OCI-LY3 (cell line): Measurements from ENCODE around the gene CIAO2B.

ENCODE experiments used
- H2AFZ ChIP-seq: fragments of 200-600, 300-600 bp; shearing (Covaris generic); 2 replicates; pipeline ENCODE4 v1.6.0; 2014; ENCODE audit warnings: antibody characterized with exemption, low read depth, low read length
- H3K27ac ChIP-seq: fragments of 200-600, 300-600 bp; sonication (generic); 2 replicates; pipeline ENCODE4 v1.5.1; 2014; ENCODE audit warnings: mild to moderate bottlenecking, low read length, moderate library complexity, mixed read lengths
- H3K27me3 ChIP-seq: fragments of 200-600, 300-600 bp; sonication (generic); 2 replicates; pipeline ENCODE4 v1.6.1; 2014; ENCODE audit warnings: low read depth, low read length, mixed read lengths
- H3K36me3 ChIP-seq: fragments of 200-600, 300-600 bp; sonication (generic); replicated peaks from 2 replicates; pipeline ENCODE3; 2014; ENCODE audit warnings: low read depth, low read length, mixed read lengths
- H3K4me1 ChIP-seq: fragments of 300-600, 200-600 bp; sonication (generic); 2 replicates; pipeline ENCODE4 v1.6.1; 2014; ENCODE audit warnings: low read length, mixed read lengths
- H3K4me2 ChIP-seq: fragments of 200-600, 300-600 bp; sonication (generic); 2 replicates; pipeline ENCODE4 v1.6.1; 2014; ENCODE audit warnings: low read length, mixed read lengths
- H3K4me3 ChIP-seq: fragments of 300-600, 200-600 bp; sonication (generic); 2 replicates; pipeline ENCODE4 v1.5.1; 2014; ENCODE audit warnings: antibody characterized with exemption, mild to moderate bottlenecking, low read length, moderate library complexity
- H3K79me2 ChIP-seq: fragments of 300-600, 200-600 bp; shearing (Covaris generic); 2 replicates; pipeline ENCODE4 v1.6.1; 2014; ENCODE audit warnings: mild to moderate bottlenecking, low read length, mixed read lengths
- H3K9ac ChIP-seq: fragments of 300-600, 200-600 bp; shearing (Covaris generic); 2 replicates; pipeline ENCODE4 v1.6.0; 2014; ENCODE audit warnings: mild to moderate bottlenecking, low read length, moderate library complexity
- H3K9me3 ChIP-seq: fragments of 200-600, 300-600 bp; shearing (Covaris generic); 2 replicates; pipeline ENCODE4 v1.6.1; 2014; ENCODE audit warnings: low read length, mixed read lengths; ENCODE audit not compliant: insufficient read depth
- H4K20me1 ChIP-seq: fragments of 200-600, 300-600 bp; sonication (generic); 2 replicates; pipeline ENCODE4 v1.6.1; 2016; ENCODE audit warnings: low read length, mixed read lengths; ENCODE audit not compliant: insufficient read depth
- CTCF ChIP-seq: fragments of 200-600, 300-600 bp; sonication (generic); IDR thresholded peaks from 2 replicates; pipeline ENCODE4 v1.5.1; 2014; ENCODE audit warnings: antibody characterized with exemption, low read length, low read depth
- EZH2phosphoT487 ChIP-seq: fragments of 200-600 bp; shearing (Covaris generic); IDR thresholded peaks from 2 replicates; pipeline ENCODE4 v1.6.1; 2018; ENCODE audit warnings: antibody characterized with exemption, mixed run types, low read depth

The CIAO2B gene

GRCh38 chr16:66916518-66916917 lies 17.7 kb downstream of the CIAO2B start:
- H2AFZ ChIP-seq, result no peak overlapping the region
- no peaks in the 10 kb centered on the region for H3K9me3 ChIP-seq
- no peak overlapping the region for H3K9ac ChIP-seq
- no peak overlapping the region for H3K27ac ChIP-seq
- H4K20me1 ChIP-seq, result no peaks in the 10 kb centered on the region
- 0 out of 2 replicates have a peak, but pooled peaks cover 8% of the 10 kb centered on the region for H3K27me3 ChIP-seq
- no peak overlapping the region for H3K4me3 ChIP-seq
- TF ChIP-seq CTCF, result no peak
- no peak for TF ChIP-seq EZH2phosphoT487
- no peaks in the 10 kb centered on the region for H3K79me2 ChIP-seq
- 0 out of 2 replicates have a peak, but pooled peaks cover 3% of the 10 kb centered on the region for H3K4me1 ChIP-seq
- no peaks in the 10 kb centered on the region for H3K36me3 ChIP-seq
- no peak overlapping the region for H3K4me2 ChIP-seq

GRCh38 chr16:66915041-66915440 lies 19.2 kb downstream of the CIAO2B start:
- Histone ChIP-seq H3K4me2 (no peak overlapping the region), H3K27ac (no peak overlapping the region), H3K4me3 (no peak overlapping the region), H3K4me1 (0 out of 2 replicates have a peak, but pooled peaks cover 3% of the 10 kb centered on the region), H3K36me3 (no peaks in the 10 kb centered on the region), H3K9me3 (no peaks in the 10 kb centered on the region), H3K79me2 (no peaks in the 10 kb centered on the region), H3K27me3 (0 out of 2 replicates have a peak, but pooled peaks cover 8% of the 10 kb centered on the region), H4K20me1 (no peaks in the 10 kb centered on the region), H3K9ac (no peak overlapping the region), H2AFZ (no peak overlapping the region)
- no peak for TF ChIP-seq CTCF
- no peak for TF ChIP-seq EZH2phosphoT487

DNA sequence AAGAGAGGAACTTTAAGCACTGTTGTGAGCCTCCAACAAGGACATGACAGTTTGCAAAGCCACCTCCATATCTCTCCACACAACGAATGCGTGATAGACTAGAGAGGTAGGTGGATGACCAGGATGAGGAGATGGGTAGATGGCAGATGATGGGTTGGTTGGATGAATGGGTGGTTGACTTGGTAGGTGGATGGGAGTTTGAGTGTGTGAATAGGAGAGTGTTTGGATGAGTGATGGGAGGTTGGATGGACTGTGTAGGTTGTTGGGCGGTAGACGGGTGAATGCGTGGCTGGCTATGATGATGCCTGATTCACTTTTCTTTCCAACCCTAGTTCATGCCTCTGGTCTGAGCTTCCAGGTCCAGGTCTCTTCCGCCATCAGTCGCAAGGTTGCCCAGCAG lies 19.7 kb downstream of the CIAO2B start:
- no peak overlapping the region for H3K9ac ChIP-seq
- no peak overlapping the region for H3K4me2 ChIP-seq
- no peaks in the 10 kb centered on the region for H3K36me3 ChIP-seq
- H3K79me2 ChIP-seq, result no peaks in the 10 kb centered on the region
- no peaks in the 10 kb centered on the region for H4K20me1 ChIP-seq
- 0 out of 2 replicates have a peak, but pooled peaks cover 2% of the 10 kb centered on the region for H3K4me1 ChIP-seq
- no peak overlapping the region for H3K4me3 ChIP-seq
- H3K9me3 ChIP-seq, result no peaks in the 10 kb centered on the region
- H3K27me3 ChIP-seq, result 0 out of 2 replicates have a peak, but pooled peaks cover 8% of the 10 kb centered on the region
- H3K27ac ChIP-seq, result no peak overlapping the region
- no peak for TF ChIP-seq CTCF
- no peak for TF ChIP-seq EZH2phosphoT487
- H2AFZ ChIP-seq, result no peak overlapping the region

- H3K9ac ChIP-seq, result no peak overlapping the region
- no peaks in the 10 kb centered on the region for H3K79me2 ChIP-seq
- H3K27ac ChIP-seq, result no peak overlapping the region
- H3K9me3 ChIP-seq, result no peaks in the 10 kb centered on the region
- TF ChIP-seq EZH2phosphoT487 (no peak), CTCF (no peak)
- H3K27me3 ChIP-seq, result 0 out of 2 replicates have a peak, but pooled peaks cover 8% of the 10 kb centered on the region
- H3K4me1 ChIP-seq, result no peaks in the 10 kb centered on the region
- no peaks in the 10 kb centered on the region for H4K20me1 ChIP-seq
- no peak overlapping the region for H3K4me2 ChIP-seq
- H3K4me3 ChIP-seq, result no peak overlapping the region
- H2AFZ ChIP-seq, result no peak overlapping the region
- H3K36me3 ChIP-seq, result no peaks in the 10 kb centered on the region
These were observed 20.5 kb downstream of the CIAO2B start for GRCh38 chr16:66913711-66914110.
